Sigmoid colon (tissue), 7 donors: Measurements from ENCODE around the gene TMEM238L. TPM values are rescaled to one million over a fixed set of nuclear protein-coding genes. Genes with fewer than 3 reads are reported as not detected.

Source experiments
- DNase-seq: peaks from one replicate; pipeline ENCODE4 v3.0.0-alpha.2; 2019
- H3K27ac ChIP-seq, 4 donors: fragments of 200-600 bp; sonication (generic); one replicate each; pipeline ENCODE4 v1.5.1; 2016 to 2019; ENCODE audit warnings: mild to moderate bottlenecking in 1 of 4
- H3K27me3 ChIP-seq, 3 donors: fragments of 200-600 bp; sonication (generic); one replicate each; pipeline ENCODE4 v1.5.1; 2019; ENCODE audit warnings: mild to moderate bottlenecking in 1 of 3
- H3K36me3 ChIP-seq, 4 donors: fragments of 200-600 bp; sonication (generic); one replicate each; pipeline ENCODE4 v1.5.1; 2016 to 2019
- H3K4me1 ChIP-seq, 4 donors: fragments of 200-600 bp; sonication (generic); one replicate each; pipeline ENCODE4 v1.5.1; 2017 to 2019
- H3K4me3 ChIP-seq, 4 donors: fragments of 200-600 bp; sonication (generic); one replicate each; pipeline ENCODE4 v1.5.1; 2017 to 2019; ENCODE audit warnings: mild to moderate bottlenecking in 2 of 4, moderate library complexity in 1 of 4
- H3K9me3 ChIP-seq, 4 donors: fragments of 200-600 bp in 3 of 4; sonication (generic) in 3 of 4; one replicate each; pipeline versions ENCODE4 v1.5.1 to v1.6.1; 2013 to 2019
- EP300 ChIP-seq, 4 donors: sonication (generic); formaldehyde crosslinking; IDR thresholded peaks; one replicate each; pipeline ENCODE4 v1.6.1; 2017; ENCODE audit warnings: antibody characterized with exemption in 4 of 4
- POLR2A ChIP-seq, 2 donors: fragments of 450-650 bp; IDR thresholded peaks; one replicate each; pipeline ENCODE4 v1.6.1; 2016; ENCODE audit warnings: antibody characterized with exemption in 2 of 2, mild to moderate bottlenecking in 2 of 2, moderate library complexity in 2 of 2
- POLR2AphosphoS5 ChIP-seq, 4 donors: sonication (generic); formaldehyde crosslinking; IDR thresholded peaks; one replicate each; pipeline ENCODE4 v1.6.1; 2017; ENCODE audit warnings: antibody characterized with exemption in 4 of 4
- WGBS, 2 donors: extraction: QIAGEN DNeasy Blood & Tissue Kit; methylation state at CpG; one replicate each; pipeline ENCODE4 v1.1.7; 2013; 5-methylcytosine and 5-hydroxymethylcytosine counted together
- intact Hi-C: fragments of 100-400 bp; cut with DNase I; formaldehyde crosslinking; loops from one replicate; pipeline ENCODE4 v1.15.1; 2023
- polyA plus RNA-seq, 3 donors: library from polyadenylated mRNA; stranded (reverse); fragments of 200-250 nt; gene quantifications; one replicate each; pipeline ENCODE4 v1.2.3, GENCODE V29; 2013
- total RNA-seq, 4 donors: library from RNA; depleted of rRNA; stranded (reverse); fragments of >200 nt; gene quantifications; one replicate each; pipeline ENCODE4 v1.1.0, GENCODE V29; 2016
- TF ChIP-seq, protein P1 (sequence below), 4 experiments: fragments of 450-650 bp in 3 of 4; fragments of 200-600 bp in 1 of 4; IDR thresholded peaks; one replicate each; pipeline ENCODE4 v1.5.1; 2016 to 2019; ENCODE audit warnings: antibody characterized with exemption in 4 of 4, mild to moderate bottlenecking in 3 of 4, moderate library complexity in 2 of 4
- donor health status: healthy with polysubstance abuse.
- donor health status: Bipolar disorder and iron deficiency.
- donor health status: healthy.

The TMEM238L gene
- total and polyA plus RNA-seq, 7 donors: 43.2 to 130 (median 97.8) TPM; not detected in 4

DNA sequence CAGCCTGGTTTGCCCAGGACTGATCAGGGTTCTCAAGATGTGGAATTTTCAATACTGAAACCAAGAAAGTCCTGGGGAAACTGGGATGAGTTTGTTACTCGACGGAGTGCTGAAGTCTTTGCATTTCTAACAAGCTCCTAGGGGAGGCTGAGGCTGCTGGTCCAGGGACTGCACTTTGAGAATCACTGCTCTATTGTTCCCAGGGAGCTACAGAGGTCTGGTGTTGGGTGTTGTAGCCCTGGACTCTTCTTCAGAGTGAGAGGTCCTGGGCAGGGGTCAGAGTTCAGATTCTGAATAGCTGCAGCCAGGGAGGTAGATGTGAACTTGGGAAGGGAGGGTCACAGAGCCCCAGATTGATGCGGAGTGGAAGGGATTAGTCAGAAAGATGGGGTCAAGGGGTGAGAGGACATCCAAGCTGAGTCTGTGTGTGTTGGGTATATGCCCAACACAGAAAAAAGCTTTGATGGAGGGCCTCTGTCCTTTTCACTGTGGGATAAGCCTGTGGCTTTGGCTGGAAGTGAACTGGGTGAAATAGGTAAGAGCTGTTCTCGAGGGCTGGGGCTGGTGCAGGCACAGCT is 14.1 kb downstream of the TMEM238L start:
- H3K27ac ChIP-seq: no peak overlapping the region
- no peak for DNase-seq
- intact Hi-C loops: no loop called here
- H3K9me3 ChIP-seq: no peaks in the 10 kb centered on the region
- no peak for TF ChIP-seq EP300 (IDR thresholded peaks at IDR 0.05)
- TF ChIP-seq, protein P1, sequence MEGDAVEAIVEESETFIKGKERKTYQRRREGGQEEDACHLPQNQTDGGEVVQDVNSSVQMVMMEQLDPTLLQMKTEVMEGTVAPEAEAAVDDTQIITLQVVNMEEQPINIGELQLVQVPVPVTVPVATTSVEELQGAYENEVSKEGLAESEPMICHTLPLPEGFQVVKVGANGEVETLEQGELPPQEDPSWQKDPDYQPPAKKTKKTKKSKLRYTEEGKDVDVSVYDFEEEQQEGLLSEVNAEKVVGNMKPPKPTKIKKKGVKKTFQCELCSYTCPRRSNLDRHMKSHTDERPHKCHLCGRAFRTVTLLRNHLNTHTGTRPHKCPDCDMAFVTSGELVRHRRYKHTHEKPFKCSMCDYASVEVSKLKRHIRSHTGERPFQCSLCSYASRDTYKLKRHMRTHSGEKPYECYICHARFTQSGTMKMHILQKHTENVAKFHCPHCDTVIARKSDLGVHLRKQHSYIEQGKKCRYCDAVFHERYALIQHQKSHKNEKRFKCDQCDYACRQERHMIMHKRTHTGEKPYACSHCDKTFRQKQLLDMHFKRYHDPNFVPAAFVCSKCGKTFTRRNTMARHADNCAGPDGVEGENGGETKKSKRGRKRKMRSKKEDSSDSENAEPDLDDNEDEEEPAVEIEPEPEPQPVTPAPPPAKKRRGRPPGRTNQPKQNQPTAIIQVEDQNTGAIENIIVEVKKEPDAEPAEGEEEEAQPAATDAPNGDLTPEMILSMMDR (IDR thresholded peaks at IDR 0.05): no peak
- no peak for TF ChIP-seq POLR2AphosphoS5 (IDR thresholded peaks at IDR 0.05)
- no peak for TF ChIP-seq POLR2A (IDR thresholded peaks at IDR 0.05)
- H3K4me1 ChIP-seq: peaks cover 0 to 5% (median 0%) of the 10 kb centered on the region in 4 donors
- no peaks in the 10 kb centered on the region for H3K36me3 ChIP-seq
- H3K4me3 ChIP-seq: no peak overlapping the region
- no peaks in the 10 kb centered on the region for H3K27me3 ChIP-seq
- WGBS, 2 donors: 76 to 83% methylated on average over 4 of the region's 4 CpGs

DNA sequence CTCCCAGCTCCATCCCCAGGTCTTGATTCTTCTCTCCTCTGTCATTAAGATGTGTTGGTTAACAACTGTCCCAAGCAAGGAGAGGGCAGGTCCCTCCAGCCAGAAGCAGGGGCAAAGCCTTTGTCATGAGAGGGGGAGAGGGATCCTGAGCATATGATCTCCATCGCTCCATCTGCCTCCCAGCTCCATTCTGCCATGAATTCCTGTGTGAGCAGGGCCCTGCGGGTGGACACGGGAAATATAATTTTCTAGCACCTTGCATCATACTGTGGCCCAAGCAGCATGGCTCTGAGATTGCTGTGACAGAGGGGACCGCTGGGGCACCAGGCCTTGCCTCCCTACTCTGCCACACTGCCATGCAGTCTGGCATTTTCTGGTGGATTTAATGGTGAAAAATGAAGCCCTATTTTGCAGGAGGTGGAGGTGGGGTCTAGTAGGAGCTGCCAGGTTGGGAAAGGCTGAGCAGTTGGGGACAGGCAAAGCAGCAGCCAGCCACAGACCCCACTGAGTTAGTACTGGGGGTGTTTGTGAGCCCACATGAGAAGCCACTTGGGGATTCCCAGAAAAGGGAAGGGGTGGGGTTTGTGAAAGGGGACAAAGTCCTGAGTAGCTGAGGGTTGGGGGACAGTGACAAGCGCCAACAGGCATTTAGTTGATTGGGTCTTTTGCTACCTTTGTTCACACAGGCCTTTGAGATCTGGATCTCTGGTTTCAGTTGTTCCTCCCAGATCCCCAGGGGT is 16.4 kb downstream of the TMEM238L start:
- Histone ChIP-seq H3K9me3 (peaks cover 0 to 6% (median 0%) of the 10 kb centered on the region in 4 donors), H3K36me3 (no peaks in the 10 kb centered on the region), H3K4me3 (no peak overlapping the region), H3K27ac (no peak overlapping the region), H3K4me1 (peaks cover 0 to 5% (median 0%) of the 10 kb centered on the region in 4 donors), H3K27me3 (no peaks in the 10 kb centered on the region)
- TF ChIP-seq POLR2AphosphoS5 (IDR thresholded peaks at IDR 0.05) (no peak), POLR2A (IDR thresholded peaks at IDR 0.05) (no peak), EP300 (IDR thresholded peaks at IDR 0.05) (no peak)
- TF ChIP-seq, protein P1 (IDR thresholded peaks at IDR 0.05): no peak
- DNase-seq: no peak
- intact Hi-C loops: no loop called here
- 90 to 94% methylated on average over 5 of the region's 5 CpGs for WGBS, 2 donors

DNA sequence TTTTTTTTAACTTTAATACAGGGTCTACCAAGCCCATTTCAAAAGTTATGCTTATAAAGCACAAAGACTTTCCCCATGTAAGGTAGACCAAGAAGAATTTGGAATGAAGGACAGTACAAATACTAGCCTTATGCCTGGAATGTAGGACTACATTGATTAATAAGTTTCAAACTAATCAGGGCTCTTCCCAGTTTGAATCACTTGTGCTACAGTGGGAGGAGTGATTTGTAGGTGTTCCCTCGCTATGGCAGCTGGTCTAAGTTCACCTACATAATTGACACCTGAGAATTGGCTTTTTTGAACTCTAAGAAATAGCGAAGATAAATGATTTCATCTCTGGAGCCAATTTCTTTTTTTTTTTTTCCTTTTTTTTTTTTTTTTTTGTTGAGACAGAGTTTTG is 18.6 kb downstream of the TMEM238L start:
- no peaks in the 10 kb centered on the region for H3K36me3 ChIP-seq
- DNase-seq: no peak
- WGBS, 2 donors: 18 to 80% methylated on average over 2 of the region's 2 CpGs
- intact Hi-C loops: no loop called here
- TF ChIP-seq EP300 (IDR thresholded peaks at IDR 0.05): no peak
- no peak for TF ChIP-seq POLR2A (IDR thresholded peaks at IDR 0.05)
- TF ChIP-seq POLR2AphosphoS5 (IDR thresholded peaks at IDR 0.05): no peak
- TF ChIP-seq, protein P1 (IDR thresholded peaks at IDR 0.05): no peak
- no peak overlapping the region for H3K4me3 ChIP-seq
- no peaks in the 10 kb centered on the region for H3K27me3 ChIP-seq
- H3K9me3 ChIP-seq: peaks cover 0 to 6% (median 0%) of the 10 kb centered on the region in 4 donors
- no peak overlapping the region for H3K27ac ChIP-seq
- H3K4me1 ChIP-seq: peaks cover 0 to 3% (median 0%) of the 10 kb centered on the region in 4 donors

DNA sequence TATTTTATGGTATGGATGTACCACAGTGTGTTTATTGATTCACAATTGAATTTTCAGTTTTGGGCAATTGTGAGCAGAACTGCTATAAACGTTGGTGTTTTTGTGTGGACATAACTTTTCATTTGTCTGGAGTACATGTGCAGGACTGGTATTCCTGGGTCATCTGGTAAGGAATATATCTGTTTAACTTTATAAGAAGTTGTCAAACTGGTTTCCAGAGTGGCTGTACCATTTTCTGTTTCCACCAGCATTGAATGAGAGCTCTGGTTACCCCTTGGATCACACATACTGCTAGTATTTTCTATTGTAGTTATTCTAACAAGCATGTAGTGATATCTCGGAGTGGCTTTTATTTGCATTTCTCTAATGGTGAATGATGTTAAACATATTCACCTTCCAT is 24.3 kb downstream of the TMEM238L start:
- TF ChIP-seq EP300 (IDR thresholded peaks at IDR 0.05) (no peak), POLR2A (IDR thresholded peaks at IDR 0.05) (no peak), POLR2AphosphoS5 (IDR thresholded peaks at IDR 0.05) (no peak)
- TF ChIP-seq, protein P1 (IDR thresholded peaks at IDR 0.05): no peak
- H3K27ac ChIP-seq: no peak overlapping the region
- no peaks in the 10 kb centered on the region for H3K27me3 ChIP-seq

More for the DNA sequence above, 24.3 kb downstream of the TMEM238L start:
- Histone ChIP-seq H3K4me3 (no peak overlapping the region), H3K4me1 (no peaks in the 10 kb centered on the region), H3K36me3 (no peaks in the 10 kb centered on the region), H3K9me3 (peaks cover 0 to 6% (median 0%) of the 10 kb centered on the region in 4 donors)
- no peak for DNase-seq
- intact Hi-C loops: no loop called here
- 19 to 68% methylated on average over 2 of the region's 2 CpGs for WGBS, 2 donors
